WTC11 (cell line): ENCODE data around the gene SEPTIN8. TPM values are rescaled to one million over a fixed set of nuclear protein-coding genes. Genes with fewer than 3 reads are reported as not detected.

Source experiments
- ATAC-seq: fragments of 200-7000 bp; cut with Tn5 transposase; 2 replicates; pipeline ENCODE4 v1.10.0; 2021; ENCODE audit warnings: mild to moderate bottlenecking, moderate library complexity
- CTCF ChIA-PET: fragments of 300-600 bp; sonication (Branson Sonifier 250); formaldehyde crosslinking; loops from one replicate; lab custom pipeline; 2021; ENCODE audit warnings: antibody characterized with exemption; lab: Charles Lee
- POLR2A ChIA-PET: fragments of 350-600 bp; sonication (Branson Sonifier 250); formaldehyde crosslinking; loops from one replicate; lab custom pipeline; 2021; ENCODE audit warnings: antibody characterized with exemption; lab: Charles Lee
- DNase-seq: peaks from one replicate; pipeline ENCODE4 v3.0.0; 2021; ENCODE audit warnings: low spot score
- H3K27ac Mint-ChIP-seq: 2 replicates; pipeline ENCODE4 v1.8.0; 2021; ENCODE audit warnings: mixed read lengths
- H3K27me3 Mint-ChIP-seq: 2 replicates; pipeline ENCODE4 v1.8.0; 2021; ENCODE audit warnings: low read depth, mild to moderate bottlenecking, moderate library complexity, mixed read lengths
- H3K36me3 Mint-ChIP-seq: 2 replicates; pipeline ENCODE4 v1.8.0; 2021; ENCODE audit warnings: mixed read lengths
- H3K4me1 Mint-ChIP-seq: 2 replicates; pipeline ENCODE4 v1.8.0; 2022; ENCODE audit warnings: mixed read lengths
- H3K4me3 Mint-ChIP-seq: 2 replicates; pipeline ENCODE4 v1.8.0; 2021; ENCODE audit warnings: mild to moderate bottlenecking, moderate library complexity, mixed read lengths
- H3K9me3 Mint-ChIP-seq: 2 replicates; pipeline ENCODE4 v1.8.0; 2021; ENCODE audit warnings: mixed read lengths
- ETV6 ChIP-seq: sonication (generic); formaldehyde crosslinking; IDR thresholded peaks from 2 replicates; pipeline ENCODE4 v1.8.1; 2022; ENCODE audit warnings: mild to moderate bottlenecking, missing genetic modification reagents
- FOXJ3 ChIP-seq: sonication (generic); formaldehyde crosslinking; IDR thresholded peaks from 2 replicates; pipeline ENCODE4 v1.9.0; 2021; ENCODE audit warnings: missing genetic modification reagents, mild to moderate bottlenecking, borderline replicate concordance
- HMGA2 ChIP-seq: fragments of 250-450 bp; sonication (Bioruptor Pico); IDR thresholded peaks from 2 replicates; pipeline ENCODE4 v1.4.0; 2021; ENCODE audit warnings: mild to moderate bottlenecking, moderate library complexity
- NFATC4 ChIP-seq: fragments of 250-450 bp; sonication (Bioruptor Pico); IDR thresholded peaks from 2 replicates; pipeline ENCODE4 v1.9.0; 2021; ENCODE audit warnings: mild to moderate bottlenecking
- NFE2L1 ChIP-seq: sonication (generic); formaldehyde crosslinking; IDR thresholded peaks from 2 replicates; pipeline ENCODE4 v1.8.1; 2023; ENCODE audit warnings: missing genetic modification reagents
- NFYB ChIP-seq: sonication (generic); formaldehyde crosslinking; conservative IDR thresholded peaks from 2 replicates; pipeline ENCODE4 v1.8.0; 2022; ENCODE audit warnings: low read depth, missing genetic modification reagents
- NR1H2 ChIP-seq: sonication (generic); formaldehyde crosslinking; IDR thresholded peaks from 2 replicates; pipeline ENCODE4 v1.9.0; 2021; ENCODE audit warnings: mild to moderate bottlenecking, moderate library complexity, missing genetic modification reagents
- NR3C1 ChIP-seq: sonication (generic); formaldehyde crosslinking; conservative IDR thresholded peaks from 2 replicates; pipeline ENCODE4 v1.8.1; 2023; ENCODE audit warnings: low read depth, mild to moderate bottlenecking, missing genetic modification reagents
- SMAD3 ChIP-seq: sonication (generic); formaldehyde crosslinking; IDR thresholded peaks from 2 replicates; pipeline ENCODE4 v1.8.0; 2022; ENCODE audit warnings: missing genetic modification reagents, mild to moderate bottlenecking, borderline replicate concordance
- SOX15 ChIP-seq: fragments of 250-450 bp; sonication (Bioruptor Pico); IDR thresholded peaks from 2 replicates; pipeline ENCODE4 v1.9.0; 2021; ENCODE audit warnings: mild to moderate bottlenecking
- TP53 ChIP-seq: sonication (generic); formaldehyde crosslinking; IDR thresholded peaks from 2 replicates; pipeline ENCODE4 v1.8.1; 2023; ENCODE audit warnings: mild to moderate bottlenecking, missing genetic modification reagents
- ZNF121 ChIP-seq: sonication (generic); formaldehyde crosslinking; IDR thresholded peaks from 2 replicates; pipeline ENCODE4 v1.8.0; 2023; ENCODE audit warnings: missing genetic modification reagents
- ZNF138 ChIP-seq: sonication (generic); formaldehyde crosslinking; conservative IDR thresholded peaks from 2 replicates; pipeline ENCODE4 v1.8.1; 2022; ENCODE audit warnings: mild to moderate bottlenecking, moderate library complexity, missing genetic modification reagents
- ZNF396 ChIP-seq: fragments of 250-450 bp; sonication (Bioruptor Pico); IDR thresholded peaks from 2 replicates; pipeline ENCODE4 v1.8.0; 2021; ENCODE audit warnings: mild to moderate bottlenecking, moderate library complexity, borderline replicate concordance
- ZNF671 ChIP-seq: fragments of 250-450 bp; sonication (Bioruptor Pico); IDR thresholded peaks from 2 replicates; pipeline ENCODE4 v1.8.0; 2021; ENCODE audit warnings: mild to moderate bottlenecking
- total RNA-seq: library from RNA; stranded (reverse); gene quantifications from 3 replicates; pipeline ENCODE4 v1.2.3, GENCODE V29; 2021
- TF ChIP-seq, protein P1 (sequence below): sonication (generic); formaldehyde crosslinking; IDR thresholded peaks from 2 replicates; pipeline ENCODE4 v1.8.1; 2023; ENCODE audit warnings: mild to moderate bottlenecking, missing genetic modification reagents, moderate library complexity
- TF ChIP-seq, protein P2 (sequence below): sonication (generic); formaldehyde crosslinking; IDR thresholded peaks from 2 replicates; pipeline ENCODE4 v1.8.1; 2023; ENCODE audit warnings: mild to moderate bottlenecking, moderate library complexity, missing genetic modification reagents
- TF ChIP-seq, protein P3 (sequence below): sonication (generic); formaldehyde crosslinking; IDR thresholded peaks from 2 replicates; pipeline ENCODE4 v1.8.0; 2022; ENCODE audit warnings: mild to moderate bottlenecking, missing genetic modification reagents
- TF ChIP-seq, protein P4 (sequence below): sonication (generic); formaldehyde crosslinking; IDR thresholded peaks from 2 replicates; pipeline ENCODE4 v1.8.0; 2022; ENCODE audit warnings: mild to moderate bottlenecking, missing genetic modification reagents
- TF ChIP-seq, protein P5 (sequence below): sonication (generic); formaldehyde crosslinking; conservative IDR thresholded peaks from 2 replicates; pipeline ENCODE4 v1.8.1; 2022; ENCODE audit warnings: mild to moderate bottlenecking, missing genetic modification reagents
- TF ChIP-seq, protein P6 (sequence below): sonication (generic); formaldehyde crosslinking; IDR thresholded peaks from 2 replicates; pipeline ENCODE4 v1.8.1; 2023; ENCODE audit warnings: mild to moderate bottlenecking, missing genetic modification reagents
- TF ChIP-seq, protein P7 (sequence below): sonication (generic); formaldehyde crosslinking; conservative IDR thresholded peaks from 2 replicates; pipeline ENCODE4 v1.8.1; 2023; ENCODE audit warnings: mild to moderate bottlenecking, low read depth, missing genetic modification reagents, moderate library complexity

SEPTIN8 gene
- total RNA-seq, 1 experiment from 2014 or later = 35.8 TPM

DNA sequence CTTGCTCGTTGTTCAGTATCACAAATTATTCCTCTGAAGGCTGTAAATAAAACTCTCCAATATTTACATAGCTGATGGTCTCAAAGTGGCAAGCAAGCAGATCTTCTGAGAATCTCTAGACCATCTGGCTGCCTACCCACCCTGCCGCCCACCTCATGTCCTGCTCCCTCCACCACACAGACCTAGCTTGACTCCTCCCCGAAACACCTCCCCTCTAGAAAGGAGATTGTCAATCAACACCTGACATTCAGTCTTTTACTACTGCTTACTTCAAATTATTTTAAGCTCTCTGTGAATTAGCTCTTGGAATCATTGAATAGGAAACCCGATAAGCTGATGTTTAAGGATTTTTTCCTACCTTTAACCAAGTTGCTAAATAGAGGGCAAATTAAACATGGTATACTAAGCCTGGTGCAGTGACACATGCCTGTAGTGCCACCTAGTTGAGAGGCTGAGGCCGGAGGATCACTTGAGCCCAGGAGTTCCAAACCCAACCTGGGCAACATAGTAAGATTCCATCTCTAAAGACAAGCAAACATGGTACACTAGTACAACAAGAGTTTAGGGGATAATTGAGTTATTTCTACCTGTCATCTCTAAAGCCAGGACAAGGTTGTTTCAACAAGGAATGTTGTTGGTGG is 25.1 kb upstream of the SEPTIN8 start:
- peak; percentile 93 for TF ChIP-seq ZNF121 (CRISPR knock-in tag)
- TF ChIP-seq ZNF138 (CRISPR knock-in tag) = no peak
- DNase-seq (no peak), ATAC-seq (no peak)
- Mint-ChIP-seq H3K4me1 (peaks cover 5% of the 10 kb centered on the region), H3K27ac (no peak overlapping the region), H3K36me3 (no peaks in the 10 kb centered on the region), H3K27me3 (peaks cover 15% of the 10 kb centered on the region), H3K9me3 (no peaks in the 10 kb centered on the region), H3K4me3 (no peak overlapping the region)
- ChIA-PET CTCF (interaction anchor here (0.7 to 2.9 kb wide), 6 partner anchors 12 to 296 kb away, joined by 3 to 13 read pairs (median 4); no protein-coding TSS in a partner anchor), POLR2A (no interaction called here)

DNA sequence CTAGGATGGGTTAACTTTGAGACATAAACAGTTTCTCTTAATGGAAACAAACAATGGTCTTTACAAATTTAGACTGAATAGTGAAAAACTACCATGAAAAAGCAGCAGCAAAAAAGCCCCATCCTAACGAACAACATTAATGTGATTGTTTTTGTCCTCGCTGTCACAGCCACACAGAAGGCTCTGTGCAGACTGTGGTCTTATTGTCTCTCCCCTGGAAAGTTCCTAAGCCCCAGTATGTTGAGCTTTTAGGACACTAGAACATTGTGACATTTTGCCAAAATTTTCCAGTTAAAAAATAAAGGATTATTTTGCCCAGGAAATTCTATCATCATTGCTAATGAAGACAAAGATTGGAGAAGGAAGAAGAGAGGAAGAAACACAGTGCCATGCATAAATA is 23.5 kb upstream of the SEPTIN8 start:
- no peak for ATAC-seq
- no peaks in the 10 kb centered on the region for H3K36me3 Mint-ChIP-seq

DNA sequence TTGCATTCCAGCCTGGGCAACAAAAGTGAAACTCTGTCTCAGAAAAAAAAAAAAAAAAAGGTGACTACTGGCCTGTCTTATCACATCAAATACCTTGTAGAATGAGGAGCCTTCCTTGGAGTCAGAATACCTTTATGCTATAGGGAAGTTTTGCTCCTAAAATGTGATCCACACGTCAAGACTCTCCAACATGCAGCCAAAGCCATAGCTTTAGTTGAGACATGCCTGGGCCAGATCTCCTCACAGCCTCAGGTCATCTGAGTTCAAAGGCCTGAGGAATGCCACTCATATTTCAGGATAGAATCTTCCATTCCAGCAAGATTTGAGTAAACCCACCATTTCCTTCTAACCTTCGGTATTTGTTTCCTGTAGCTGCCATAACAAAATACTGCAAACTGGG is 22.4 kb upstream of the SEPTIN8 start:
- Mint-ChIP-seq H3K4me1 (no peaks in the 10 kb centered on the region), H3K4me3 (no peak overlapping the region)
- CTCF ChIA-PET = interaction anchor here (1.3 to 3.0 kb wide), 2 partner anchors 8 to 21 kb away, joined by 4 to 21 read pairs; no protein-coding TSS in a partner anchor
- TF ChIP-seq NR3C1 (CRISPR knock-in tag) (no peak), SOX15 (CRISPR knock-in tag) (no peak), FOXJ3 (CRISPR knock-in tag) (no peak), SMAD3 (CRISPR knock-in tag) (no peak), ZNF671 (CRISPR knock-in tag) (no peak), TP53 (CRISPR knock-in tag) (no peak), ETV6 (no peak)
- TF ChIP-seq, protein P1, sequence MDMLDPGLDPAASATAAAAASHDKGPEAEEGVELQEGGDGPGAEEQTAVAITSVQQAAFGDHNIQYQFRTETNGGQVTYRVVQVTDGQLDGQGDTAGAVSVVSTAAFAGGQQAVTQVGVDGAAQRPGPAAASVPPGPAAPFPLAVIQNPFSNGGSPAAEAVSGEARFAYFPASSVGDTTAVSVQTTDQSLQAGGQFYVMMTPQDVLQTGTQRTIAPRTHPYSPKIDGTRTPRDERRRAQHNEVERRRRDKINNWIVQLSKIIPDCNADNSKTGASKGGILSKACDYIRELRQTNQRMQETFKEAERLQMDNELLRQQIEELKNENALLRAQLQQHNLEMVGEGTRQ (CRISPR knock-in tag) = no peak
- TF ChIP-seq, protein P2, sequence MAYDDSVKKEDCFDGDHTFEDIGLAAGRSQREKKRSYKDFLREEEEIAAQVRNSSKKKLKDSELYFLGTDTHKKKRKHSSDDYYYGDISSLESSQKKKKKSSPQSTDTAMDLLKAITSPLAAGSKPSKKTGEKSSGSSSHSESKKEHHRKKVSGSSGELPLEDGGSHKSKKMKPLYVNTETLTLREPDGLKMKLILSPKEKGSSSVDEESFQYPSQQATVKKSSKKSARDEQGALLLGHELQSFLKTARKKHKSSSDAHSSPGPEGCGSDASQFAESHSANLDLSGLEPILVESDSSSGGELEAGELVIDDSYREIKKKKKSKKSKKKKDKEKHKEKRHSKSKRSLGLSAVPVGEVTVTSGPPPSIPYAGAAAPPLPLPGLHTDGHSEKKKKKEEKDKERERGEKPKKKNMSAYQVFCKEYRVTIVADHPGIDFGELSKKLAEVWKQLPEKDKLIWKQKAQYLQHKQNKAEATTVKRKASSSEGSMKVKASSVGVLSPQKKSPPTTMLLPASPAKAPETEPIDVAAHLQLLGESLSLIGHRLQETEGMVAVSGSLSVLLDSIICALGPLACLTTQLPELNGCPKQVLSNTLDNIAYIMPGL (CRISPR knock-in tag) = no peak
- TF ChIP-seq, protein P3, sequence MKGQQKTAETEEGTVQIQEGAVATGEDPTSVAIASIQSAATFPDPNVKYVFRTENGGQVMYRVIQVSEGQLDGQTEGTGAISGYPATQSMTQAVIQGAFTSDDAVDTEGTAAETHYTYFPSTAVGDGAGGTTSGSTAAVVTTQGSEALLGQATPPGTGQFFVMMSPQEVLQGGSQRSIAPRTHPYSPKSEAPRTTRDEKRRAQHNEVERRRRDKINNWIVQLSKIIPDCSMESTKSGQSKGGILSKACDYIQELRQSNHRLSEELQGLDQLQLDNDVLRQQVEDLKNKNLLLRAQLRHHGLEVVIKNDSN (CRISPR knock-in tag) = no peak

More for the DNA sequence above, 23.5 kb upstream of the SEPTIN8 start:
- Mint-ChIP-seq H3K27ac (no peak overlapping the region), H3K27me3 (peaks cover 11% of the 10 kb centered on the region), H3K4me3 (no peak overlapping the region), H3K9me3 (no peaks in the 10 kb centered on the region), H3K4me1 (no peaks in the 10 kb centered on the region)
- ChIA-PET POLR2A (no interaction called here), CTCF (interaction anchor here (0.5 to 2.9 kb wide), 6 partner anchors 14 to 868 kb away, joined by 3 to 13 read pairs (median 5); no protein-coding TSS in a partner anchor)
- TF ChIP-seq, protein P3 (CRISPR knock-in tag) = no peak
- TF ChIP-seq, protein P4, sequence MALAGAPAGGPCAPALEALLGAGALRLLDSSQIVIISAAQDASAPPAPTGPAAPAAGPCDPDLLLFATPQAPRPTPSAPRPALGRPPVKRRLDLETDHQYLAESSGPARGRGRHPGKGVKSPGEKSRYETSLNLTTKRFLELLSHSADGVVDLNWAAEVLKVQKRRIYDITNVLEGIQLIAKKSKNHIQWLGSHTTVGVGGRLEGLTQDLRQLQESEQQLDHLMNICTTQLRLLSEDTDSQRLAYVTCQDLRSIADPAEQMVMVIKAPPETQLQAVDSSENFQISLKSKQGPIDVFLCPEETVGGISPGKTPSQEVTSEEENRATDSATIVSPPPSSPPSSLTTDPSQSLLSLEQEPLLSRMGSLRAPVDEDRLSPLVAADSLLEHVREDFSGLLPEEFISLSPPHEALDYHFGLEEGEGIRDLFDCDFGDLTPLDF (CRISPR knock-in tag) = no peak
- TF ChIP-seq ZNF396 (CRISPR knock-in tag) (no peak), NFE2L1 (CRISPR knock-in tag) (no peak), NFATC4 (CRISPR knock-in tag) (no peak), NR1H2 (CRISPR knock-in tag) (no peak), NFYB (CRISPR knock-in tag) (no peak), HMGA2 (CRISPR knock-in tag) (no peak)
- TF ChIP-seq, protein P5, sequence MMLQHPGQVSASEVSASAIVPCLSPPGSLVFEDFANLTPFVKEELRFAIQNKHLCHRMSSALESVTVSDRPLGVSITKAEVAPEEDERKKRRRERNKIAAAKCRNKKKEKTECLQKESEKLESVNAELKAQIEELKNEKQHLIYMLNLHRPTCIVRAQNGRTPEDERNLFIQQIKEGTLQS (CRISPR knock-in tag) = no peak
- TF ChIP-seq, protein P6, sequence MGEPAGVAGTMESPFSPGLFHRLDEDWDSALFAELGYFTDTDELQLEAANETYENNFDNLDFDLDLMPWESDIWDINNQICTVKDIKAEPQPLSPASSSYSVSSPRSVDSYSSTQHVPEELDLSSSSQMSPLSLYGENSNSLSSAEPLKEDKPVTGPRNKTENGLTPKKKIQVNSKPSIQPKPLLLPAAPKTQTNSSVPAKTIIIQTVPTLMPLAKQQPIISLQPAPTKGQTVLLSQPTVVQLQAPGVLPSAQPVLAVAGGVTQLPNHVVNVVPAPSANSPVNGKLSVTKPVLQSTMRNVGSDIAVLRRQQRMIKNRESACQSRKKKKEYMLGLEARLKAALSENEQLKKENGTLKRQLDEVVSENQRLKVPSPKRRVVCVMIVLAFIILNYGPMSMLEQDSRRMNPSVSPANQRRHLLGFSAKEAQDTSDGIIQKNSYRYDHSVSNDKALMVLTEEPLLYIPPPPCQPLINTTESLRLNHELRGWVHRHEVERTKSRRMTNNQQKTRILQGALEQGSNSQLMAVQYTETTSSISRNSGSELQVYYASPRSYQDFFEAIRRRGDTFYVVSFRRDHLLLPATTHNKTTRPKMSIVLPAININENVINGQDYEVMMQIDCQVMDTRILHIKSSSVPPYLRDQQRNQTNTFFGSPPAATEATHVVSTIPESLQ = no peak
- TF ChIP-seq, protein P7, sequence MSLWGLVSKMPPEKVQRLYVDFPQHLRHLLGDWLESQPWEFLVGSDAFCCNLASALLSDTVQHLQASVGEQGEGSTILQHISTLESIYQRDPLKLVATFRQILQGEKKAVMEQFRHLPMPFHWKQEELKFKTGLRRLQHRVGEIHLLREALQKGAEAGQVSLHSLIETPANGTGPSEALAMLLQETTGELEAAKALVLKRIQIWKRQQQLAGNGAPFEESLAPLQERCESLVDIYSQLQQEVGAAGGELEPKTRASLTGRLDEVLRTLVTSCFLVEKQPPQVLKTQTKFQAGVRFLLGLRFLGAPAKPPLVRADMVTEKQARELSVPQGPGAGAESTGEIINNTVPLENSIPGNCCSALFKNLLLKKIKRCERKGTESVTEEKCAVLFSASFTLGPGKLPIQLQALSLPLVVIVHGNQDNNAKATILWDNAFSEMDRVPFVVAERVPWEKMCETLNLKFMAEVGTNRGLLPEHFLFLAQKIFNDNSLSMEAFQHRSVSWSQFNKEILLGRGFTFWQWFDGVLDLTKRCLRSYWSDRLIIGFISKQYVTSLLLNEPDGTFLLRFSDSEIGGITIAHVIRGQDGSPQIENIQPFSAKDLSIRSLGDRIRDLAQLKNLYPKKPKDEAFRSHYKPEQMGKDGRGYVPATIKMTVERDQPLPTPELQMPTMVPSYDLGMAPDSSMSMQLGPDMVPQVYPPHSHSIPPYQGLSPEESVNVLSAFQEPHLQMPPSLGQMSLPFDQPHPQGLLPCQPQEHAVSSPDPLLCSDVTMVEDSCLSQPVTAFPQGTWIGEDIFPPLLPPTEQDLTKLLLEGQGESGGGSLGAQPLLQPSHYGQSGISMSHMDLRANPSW = no peak
- no peak for DNase-seq

More for the DNA sequence above, 22.4 kb upstream of the SEPTIN8 start:
- DNase-seq = no peak
- POLR2A ChIA-PET = interaction anchor here (0.7 kb wide), 1 partner anchor 9 kb away, joined by 4 read pairs; no protein-coding TSS in a partner anchor
- Mint-ChIP-seq H3K27me3 (peaks cover 9% of the 10 kb centered on the region), H3K36me3 (no peaks in the 10 kb centered on the region), H3K9me3 (no peaks in the 10 kb centered on the region), H3K27ac (no peak overlapping the region)
- ATAC-seq = no peak
